KMS-11 (cell line): ENCODE results near the gene MRPL48.

Experiments
- H2AFZ ChIP-seq: fragments of 200-600 bp; sonication (generic); 2 replicates; pipeline ENCODE4 v1.6.1; 2016; ENCODE audit warnings: antibody characterized with exemption, mixed run types, low read depth
- H3K27ac ChIP-seq: fragments of 200-600 bp; sonication (generic); 2 replicates; pipeline ENCODE4 v1.6.1; 2016; ENCODE audit warnings: mild to moderate bottlenecking, mixed run types
- H3K27me3 ChIP-seq: fragments of 200-600 bp; sonication (generic); 2 replicates; pipeline ENCODE4 v1.6.1; 2017; ENCODE audit warnings: mild to moderate bottlenecking, low read depth, mixed run types, moderate library complexity; ENCODE audit not compliant: insufficient read depth
- H3K36me3 ChIP-seq: fragments of 200-600 bp; sonication (generic); 2 replicates; pipeline ENCODE4 v1.6.1; 2017; ENCODE audit warnings: mild to moderate bottlenecking, mixed run types; ENCODE audit not compliant: insufficient read depth
- H3K4me1 ChIP-seq: fragments of 200-600 bp; sonication (generic); 2 replicates; pipeline ENCODE4 v1.6.1; 2016; ENCODE audit warnings: mild to moderate bottlenecking, low read depth, mixed run types; ENCODE audit not compliant: poor library complexity, severe bottlenecking
- H3K4me2 ChIP-seq: fragments of 200-600 bp; sonication (generic); 2 replicates; pipeline ENCODE4 v1.7.0; 2016; ENCODE audit warnings: mild to moderate bottlenecking, mixed run types
- H3K4me3 ChIP-seq: fragments of 200-600 bp; sonication (generic); IDR thresholded peaks from 2 replicates; pipeline ENCODE4 v1.6.1; 2017; ENCODE audit warnings: low read depth, low read length, mixed read lengths; ENCODE audit not compliant: insufficient read depth
- H3K79me2 ChIP-seq: fragments of 200-600 bp; sonication (generic); 2 replicates; pipeline ENCODE4 v1.6.1; 2016; ENCODE audit warnings: low read depth, mixed run types; ENCODE audit not compliant: insufficient read depth
- H3K9ac ChIP-seq: fragments of 200-600 bp; sonication (generic); 2 replicates; pipeline ENCODE4 v1.6.1; 2016; ENCODE audit warnings: mild to moderate bottlenecking, mixed run types
- H4K20me1 ChIP-seq: fragments of 200-600 bp; sonication (generic); 2 replicates; pipeline ENCODE4 v1.6.1; 2016; ENCODE audit warnings: mild to moderate bottlenecking, mixed run types; ENCODE audit not compliant: insufficient read depth
- TF ChIP-seq, protein P1 (sequence below): fragments of 200-600 bp; sonication (generic); conservative IDR thresholded peaks from 2 replicates; pipeline ENCODE4 v1.6.1; 2017; ENCODE audit warnings: low read depth, mild to moderate bottlenecking, antibody characterized with exemption, low read length, moderate library complexity, mixed read lengths

The MRPL48 gene

DNA sequence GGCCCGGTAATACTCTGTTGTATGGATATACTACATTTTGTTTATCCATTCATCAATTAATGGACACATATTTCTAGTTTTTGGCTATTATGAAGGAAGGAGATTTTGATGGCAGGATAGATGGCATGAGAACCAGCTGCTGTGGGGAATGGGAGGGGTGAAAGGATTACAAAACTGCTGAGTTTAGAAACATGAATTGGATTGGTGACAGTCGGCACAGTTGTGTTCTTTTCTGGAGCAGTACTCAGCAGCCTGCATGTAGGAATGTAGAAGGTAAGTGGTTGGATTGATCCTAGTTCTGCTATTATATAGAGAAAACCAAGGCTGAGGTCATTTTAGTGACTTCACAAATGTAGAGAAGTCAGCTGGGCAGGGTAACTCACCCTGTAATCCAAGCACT is 96.2 kb downstream of the MRPL48 start:
- no peak overlapping the region for H3K4me3 ChIP-seq
- no peak overlapping the region for H3K27ac ChIP-seq
- no peaks in the 10 kb centered on the region for H3K4me1 ChIP-seq
- H3K9ac ChIP-seq, result no peak overlapping the region
- no peak overlapping the region for H2AFZ ChIP-seq
- TF ChIP-seq, protein P1, sequence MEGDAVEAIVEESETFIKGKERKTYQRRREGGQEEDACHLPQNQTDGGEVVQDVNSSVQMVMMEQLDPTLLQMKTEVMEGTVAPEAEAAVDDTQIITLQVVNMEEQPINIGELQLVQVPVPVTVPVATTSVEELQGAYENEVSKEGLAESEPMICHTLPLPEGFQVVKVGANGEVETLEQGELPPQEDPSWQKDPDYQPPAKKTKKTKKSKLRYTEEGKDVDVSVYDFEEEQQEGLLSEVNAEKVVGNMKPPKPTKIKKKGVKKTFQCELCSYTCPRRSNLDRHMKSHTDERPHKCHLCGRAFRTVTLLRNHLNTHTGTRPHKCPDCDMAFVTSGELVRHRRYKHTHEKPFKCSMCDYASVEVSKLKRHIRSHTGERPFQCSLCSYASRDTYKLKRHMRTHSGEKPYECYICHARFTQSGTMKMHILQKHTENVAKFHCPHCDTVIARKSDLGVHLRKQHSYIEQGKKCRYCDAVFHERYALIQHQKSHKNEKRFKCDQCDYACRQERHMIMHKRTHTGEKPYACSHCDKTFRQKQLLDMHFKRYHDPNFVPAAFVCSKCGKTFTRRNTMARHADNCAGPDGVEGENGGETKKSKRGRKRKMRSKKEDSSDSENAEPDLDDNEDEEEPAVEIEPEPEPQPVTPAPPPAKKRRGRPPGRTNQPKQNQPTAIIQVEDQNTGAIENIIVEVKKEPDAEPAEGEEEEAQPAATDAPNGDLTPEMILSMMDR, result no peak
- H4K20me1 ChIP-seq, result no peaks in the 10 kb centered on the region
- H3K36me3 ChIP-seq, result no peaks in the 10 kb centered on the region
- H3K4me2 ChIP-seq, result no peak overlapping the region
- H3K79me2 ChIP-seq, result no peaks in the 10 kb centered on the region
- H3K27me3 ChIP-seq, result no peaks in the 10 kb centered on the region

DNA sequence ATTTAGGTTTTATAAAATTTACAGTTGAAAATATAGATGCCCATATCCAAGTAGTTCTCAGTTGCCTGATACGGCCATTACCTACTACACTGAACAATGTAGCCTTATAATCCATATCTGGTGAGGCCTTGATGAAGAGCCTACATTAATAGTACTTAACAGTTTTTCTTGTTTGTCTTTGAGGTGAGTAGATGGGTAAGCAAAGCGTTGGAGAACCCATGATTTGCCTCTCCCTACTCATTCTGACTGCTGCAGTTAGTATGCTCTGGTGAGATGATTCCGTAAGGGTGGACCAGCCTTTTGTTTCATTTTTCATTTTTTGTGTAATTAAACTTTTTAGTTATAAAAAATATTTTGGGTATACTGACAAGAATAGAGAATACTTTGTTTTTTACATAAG is 100.6 kb downstream of the MRPL48 start:
- no peaks in the 10 kb centered on the region for H3K36me3 ChIP-seq
- TF ChIP-seq, protein P1, result no peak
- H3K4me1 ChIP-seq, result no peaks in the 10 kb centered on the region
- H3K79me2 ChIP-seq, result no peaks in the 10 kb centered on the region
- no peaks in the 10 kb centered on the region for H3K27me3 ChIP-seq
- H3K9ac ChIP-seq, result no peak overlapping the region
- H2AFZ ChIP-seq, result no peak overlapping the region
- no peak overlapping the region for H3K4me2 ChIP-seq
- no peak overlapping the region for H3K4me3 ChIP-seq
- no peaks in the 10 kb centered on the region for H4K20me1 ChIP-seq
- H3K27ac ChIP-seq, result no peak overlapping the region

DNA sequence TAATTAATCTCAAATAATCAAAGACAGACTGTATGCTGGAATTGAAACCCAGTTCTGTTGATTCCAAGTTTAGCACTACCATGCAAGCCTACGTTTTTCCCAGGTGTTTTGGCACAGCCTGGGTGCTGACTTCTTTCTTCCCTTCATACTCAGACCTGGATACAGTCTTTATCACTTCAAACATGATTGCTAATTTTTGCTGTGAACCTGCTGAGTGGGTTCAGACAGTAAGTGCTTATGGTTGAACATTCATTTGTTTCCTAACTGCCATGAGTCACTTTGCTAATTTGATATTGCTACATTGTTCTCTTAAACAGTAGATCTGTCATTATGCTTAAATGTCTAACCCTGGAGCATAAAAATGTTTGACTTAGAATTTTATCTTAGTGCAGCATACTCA is 101.3 kb downstream of the MRPL48 start:
- Histone ChIP-seq H3K36me3 (no peaks in the 10 kb centered on the region), H3K27me3 (no peaks in the 10 kb centered on the region)

DNA sequence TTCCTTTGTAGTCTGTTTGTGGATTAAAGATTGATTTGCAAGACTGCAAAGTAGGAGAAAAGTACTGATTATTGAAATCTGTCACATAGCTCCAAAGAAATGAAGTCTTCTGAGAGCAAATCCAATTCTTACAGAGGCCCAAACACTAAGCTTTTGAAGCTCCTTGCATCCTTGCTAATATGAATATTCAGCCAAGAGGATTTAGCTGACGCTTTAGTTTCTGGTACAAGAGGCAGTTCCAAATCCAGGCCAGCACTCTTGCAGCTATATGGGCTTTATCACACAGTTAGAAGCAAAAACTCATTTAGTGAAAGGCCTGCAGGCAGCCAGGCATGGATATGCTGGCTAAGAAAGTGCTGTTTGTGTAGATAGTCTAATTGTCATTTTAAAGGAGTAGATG is 101.9 kb downstream of the MRPL48 start:
- Histone ChIP-seq H3K27me3 (no peaks in the 10 kb centered on the region), H3K4me1 (no peaks in the 10 kb centered on the region), H3K36me3 (no peaks in the 10 kb centered on the region), H3K27ac (no peak overlapping the region), H2AFZ (no peak overlapping the region), H4K20me1 (no peaks in the 10 kb centered on the region), H3K4me3 (no peak overlapping the region), H3K9ac (no peak overlapping the region), H3K4me2 (no peak overlapping the region), H3K79me2 (no peaks in the 10 kb centered on the region)
- TF ChIP-seq, protein P1, result no peak

More for the DNA sequence above, 101.3 kb downstream of the MRPL48 start:
- Histone ChIP-seq H3K79me2 (no peaks in the 10 kb centered on the region), H3K9ac (no peak overlapping the region), H3K4me1 (no peaks in the 10 kb centered on the region), H3K27ac (no peak overlapping the region), H3K4me2 (no peak overlapping the region), H3K4me3 (no peak overlapping the region), H2AFZ (no peak overlapping the region), H4K20me1 (no peaks in the 10 kb centered on the region)
- TF ChIP-seq, protein P1, result no peak
